NCI-H1417 treated with DMSO at 0.1 percent for 48 hours (cell line): ENCODE measurements around the gene GATA1.

ENCODE experiments used
- DNase-seq: peaks from one replicate; lab custom pipeline; 2025; lab: John Stamatoyannopoulos, UW

GATA1 gene

GRCh38 chrX:48785540-48786214 lies 713 bp upstream of the GATA1 start:
- no peak for DNase-seq

- DNase-seq, result no peak
Measured at GRCh38 chrX:48786825-48787504, 575 bp downstream of the GATA1 start.

- no peak for DNase-seq
Measured at GRCh38 chrX:48787505-48788443, 1.4 kb downstream of the GATA1 start.

GRCh38 chrX:48789366-48790220 lies 3.2 kb downstream of the GATA1 start:
- DNase-seq, result no peak

GRCh38 chrX:48790477-48790876 lies 4.1 kb downstream of the GATA1 start:
- no peak for DNase-seq

- no peak for DNase-seq
Measured at GRCh38 chrX:48791063-48791820, 4.9 kb downstream of the GATA1 start.

- no peak for DNase-seq
Measured at GRCh38 chrX:48792219-48792618, 5.8 kb downstream of the GATA1 start.

- DNase-seq, result no peak
Measured at GRCh38 chrX:48793935-48794334, 7.5 kb downstream of the GATA1 start.

- DNase-seq, result no peak
Measured at GRCh38 chrX:48794340-48794910, 8.0 kb downstream of the GATA1 start.

- no peak for DNase-seq
Measured at GRCh38 chrX:48794911-48795515, 8.6 kb downstream of the GATA1 start.

- no peak for DNase-seq
Measured at GRCh38 chrX:48798318-48798717, 11.9 kb downstream of the GATA1 start.

GRCh38 chrX:48800574-48801279 lies 14.3 kb downstream of the GATA1 start:
- no peak for DNase-seq

- DNase-seq, result peak; percentile 85
Measured at GRCh38 chrX:48801280-48802088, 15.1 kb downstream of the GATA1 start, which contains the start of gene HDAC6. HDAC6 (plus strand) TSS chrX:48802067; CDS start chrX:48802693, 626 bp downstream.

GRCh38 chrX:48802089-48802904 lies 15.9 kb downstream of the GATA1 start:
- DNase-seq, result peak; percentile 5

GRCh38 chrX:48802905-48803200 lies 16.5 kb downstream of the GATA1 start:
- no peak for DNase-seq

- DNase-seq, result no peak
Measured at GRCh38 chrX:48806081-48806480, 19.7 kb downstream of the GATA1 start.

- DNase-seq, result no peak
Measured at GRCh38 chrX:48813644-48814043, 27.3 kb downstream of the GATA1 start.

GRCh38 chrX:48814722-48815121 lies 28.3 kb downstream of the GATA1 start:
- DNase-seq, result no peak
